HepG2 (cell line): ENCODE results near the gene TPX2. TPM values are rescaled to one million over a fixed set of nuclear protein-coding genes. Genes with fewer than 3 reads are reported as not detected.

Experiments used
- ATAC-seq: fragments of 200-7000 bp; cut with Tn5 transposase; 3 replicates; pipeline ENCODE4 v1.9.1; 2020; ENCODE audit warnings: mild to moderate bottlenecking, moderate library complexity
- BruUV-seq: library from RNA; stranded (reverse); fragments of 400-500 nt; replicated peaks from 2 replicates; lab custom pipeline; 2021; lab: Mats Ljungman, UMichigan
- CTCF ChIA-PET: fragments of 300-600 bp; formaldehyde crosslinking; extraction: SDS; loops from one replicate; lab custom pipeline; 2021; ENCODE audit warnings: low total read pairs, inconsistent platforms, low intra/inter-chr PET ratio; lab: Yijun Ruan, JAX
- POLR2A ChIA-PET: fragments of 350-600 bp; sonication (Branson Sonifier 250); formaldehyde crosslinking; loops from one replicate; lab custom pipeline; 2020; ENCODE audit warnings: antibody characterized with exemption, inconsistent platforms; lab: Yijun Ruan, JAX
- DNase-seq: peaks from one replicate; pipeline ENCODE4 v3.0.0-alpha.2; 2015; ENCODE audit warnings: low spot score
- FAIRE-seq: peaks from 3 replicates; lab custom pipeline; 2011; peaks lifted over from hg19 to GRCh38; lab: Jason Lieb, UNC
- H2AFZ ChIP-seq: one replicate; pipeline ENCODE4 v1.6.1; 2011; ENCODE audit warnings: low read length, inconsistent platforms
- H3K27ac ChIP-seq: fragments of 300-600 bp; 3 replicates; pipeline ENCODE4 v1.8.0; 2011; ENCODE audit warnings: mixed run types, mild to moderate bottlenecking, mixed read lengths, low read length, inconsistent platforms; ENCODE audit not compliant: insufficient read depth; ENCODE audit errors: extremely low read length
- H3K27me3 ChIP-seq, 2 experiments: fragments of 200-600 bp in 1 of 2; 2 replicates in 1 of 2; 3 replicates in 1 of 2; pipeline versions ENCODE4 v1.6.0 to v1.8.0; 2011; ENCODE audit warnings: low read length in 2 of 2, mild to moderate bottlenecking in 2 of 2, moderate library complexity in 2 of 2, inconsistent platforms in 1 of 2; ENCODE audit not compliant: insufficient read depth in 2 of 2, control insufficient read depth in 1 of 2
- H3K36me3 ChIP-seq, 2 experiments: fragments of 200-600 bp in 1 of 2; replicated peaks in 1 of 2; 2 replicates in 1 of 2; 3 replicates in 1 of 2; pipeline versions ENCODE4 v1.5.1 to v1.8.0; 2011; ENCODE audit warnings: low read length in 2 of 2, inconsistent platforms in 1 of 2; ENCODE audit not compliant: insufficient read depth in 2 of 2, control insufficient read depth in 1 of 2
- H3K4me1 ChIP-seq: 2 replicates; pipeline ENCODE4 v1.5.1; 2012; ENCODE audit warnings: low read length, inconsistent platforms; ENCODE audit not compliant: insufficient read depth
- H3K4me2 ChIP-seq: 2 replicates; pipeline ENCODE4 v1.6.0; 2011; ENCODE audit warnings: low read depth, low read length, inconsistent platforms
- H3K4me3 ChIP-seq, 3 experiments: fragments of 200-600 bp in 1 of 3; sonication (generic), shearing (Covaris generic) in 1 of 3; replicated peaks in 1 of 3; 2 replicates each; pipeline ENCODE4 v1.5.1; 2011 to 2016; ENCODE audit warnings: low read length in 3 of 3, inconsistent platforms in 2 of 3, low read depth in 2 of 3, mild to moderate bottlenecking in 2 of 3, control low read depth in 1 of 3, mixed read lengths in 1 of 3; ENCODE audit not compliant: insufficient read depth in 1 of 3
- H3K79me2 ChIP-seq: one replicate; pipeline ENCODE4 v1.6.1; 2011; ENCODE audit warnings: low read length, inconsistent platforms; ENCODE audit not compliant: insufficient read depth
- H3K9ac ChIP-seq: 2 replicates; pipeline ENCODE4 v1.6.0; 2011; ENCODE audit warnings: mild to moderate bottlenecking, low read depth, low read length, inconsistent platforms; ENCODE audit not compliant: insufficient read depth
- H3K9me3 ChIP-seq: 2 replicates; pipeline ENCODE4 v1.5.1; 2012; ENCODE audit warnings: mild to moderate bottlenecking, low read length
- H4K20me1 ChIP-seq: 2 replicates; pipeline ENCODE4 v1.6.0; 2011; ENCODE audit warnings: inconsistent platforms, mild to moderate bottlenecking, low read length, moderate library complexity; ENCODE audit not compliant: insufficient read depth
- CAMTA2 ChIP-seq: sonication (generic); formaldehyde crosslinking; IDR thresholded peaks from 2 replicates; pipeline ENCODE4 v1.4.0; 2020; ENCODE audit warnings: mild to moderate bottlenecking, missing genetic modification reagents, borderline replicate concordance
- HOMEZ ChIP-seq: IDR thresholded peaks from 2 replicates; pipeline ENCODE4 v1.6.1; 2016; ENCODE audit warnings: low read depth
- RFX3 ChIP-seq: IDR thresholded peaks from 2 replicates; pipeline ENCODE4 v1.6.1; 2016; ENCODE audit warnings: missing biosample characterization, missing genetic modification reagents
- SYNCRIP ChIP-seq: fragments of 200-400 bp; formaldehyde crosslinking; IDR thresholded peaks from 2 replicates; pipeline ENCODE4 v1.6.1; 2018; ENCODE audit warnings: mild to moderate bottlenecking, low read depth, low read length; ENCODE audit not compliant: insufficient read depth
- TAF1 ChIP-seq: sonication (generic); formaldehyde crosslinking; IDR thresholded peaks from 2 replicates; pipeline ENCODE4 v1.4.0; 2020; ENCODE audit warnings: missing genetic modification reagents
- TCF7 ChIP-seq: sonication (generic); IDR thresholded peaks from 2 replicates; pipeline ENCODE4 v1.6.1; 2016; ENCODE audit warnings: antibody characterized with exemption, low read depth
- TERF1 ChIP-seq: sonication (generic); formaldehyde crosslinking; IDR thresholded peaks from 2 replicates; pipeline ENCODE4 v1.8.0; 2022; ENCODE audit warnings: mild to moderate bottlenecking, missing genetic modification reagents, moderate library complexity
- THYN1 ChIP-seq: sonication (generic); formaldehyde crosslinking; IDR thresholded peaks from 2 replicates; pipeline ENCODE4 v1.8.1; 2023; ENCODE audit warnings: low read depth, mild to moderate bottlenecking, moderate library complexity, missing genetic modification reagents, borderline replicate concordance
- ZBTB7A ChIP-seq: sonication (generic); formaldehyde crosslinking; IDR thresholded peaks from 2 replicates; pipeline ENCODE4 v1.8.0; 2022; ENCODE audit warnings: mild to moderate bottlenecking, missing genetic modification reagents
- ZMYM4 ChIP-seq: sonication (generic); formaldehyde crosslinking; IDR thresholded peaks from 2 replicates; pipeline ENCODE4 v1.8.1; 2023; ENCODE audit warnings: mild to moderate bottlenecking, missing genetic modification reagents
- ZNF296 ChIP-seq: sonication (generic); formaldehyde crosslinking; conservative IDR thresholded peaks from 2 replicates; pipeline ENCODE4 v1.5.0; 2020; ENCODE audit warnings: mild to moderate bottlenecking, missing genetic modification reagents
- ZNF33A ChIP-seq: sonication (generic); formaldehyde crosslinking; IDR thresholded peaks from 2 replicates; pipeline ENCODE4 v1.5.1; 2020; ENCODE audit warnings: missing genetic modification reagents, mild to moderate bottlenecking, moderate library complexity, borderline replicate concordance
- WGBS: methylation state at CpG from one replicate; pipeline ENCODE4 v1.1.6; 2017; ENCODE audit warnings: low lambda C conversion rate; 5-methylcytosine and 5-hydroxymethylcytosine counted together
- in situ Hi-C: cut with HindIII; loops from 2 replicates; pipeline ENCODE4 v1.10.0; 2017; ENCODE audit warnings: low pct_unique_long_range_greater_than_20kb; ENCODE audit not compliant: extremely low pct_ligation_motif_present
- intact Hi-C: fragments of 100-400 bp; cut with micrococcal nuclease; formaldehyde crosslinking; loops from one replicate; pipeline ENCODE4 v1.10.0; 2022; ENCODE audit not compliant: unreplicated experiment
- polyA plus RNA-seq, 8 experiments: library from polyadenylated mRNA; depleted of rRNA in 3 of 8; stranded (reverse) in 7 of 8; unstranded in 1 of 8; fragments of >200 nt; fragmentation: Illumina TruSeq in 4 of 8; extraction: Trizol in 4 of 8; gene quantifications; 2 replicates each; pipeline versions ENCODE4 v1.2.1 to v1.2.3, GENCODE V29; 2011 to 2016; ENCODE audit warnings: low read depth in 4 of 8, missing spikeins in 1 of 8, mixed read lengths in 1 of 8; ENCODE audit not compliant: insufficient read depth in 1 of 8
- total RNA-seq, 5 experiments: library from RNA; depleted of rRNA; stranded (reverse); fragments of >200 nt; fragmentation: Illumina TruSeq; extraction: Trizol; gene quantifications; 2 replicates each; pipeline ENCODE4 v1.2.3, GENCODE V29; 2016; ENCODE audit warnings: low read depth in 1 of 5
- TF ChIP-seq, protein P1 (sequence below): IDR thresholded peaks from 2 replicates; pipeline ENCODE4 v1.6.1; 2016; ENCODE audit warnings: mild to moderate bottlenecking
- TF ChIP-seq, protein P2 (sequence below): fragments of 450-650 bp; IDR thresholded peaks from 2 replicates; pipeline ENCODE4 v1.6.1; 2016
- TF ChIP-seq, protein P3 (sequence below): sonication (generic); formaldehyde crosslinking; conservative IDR thresholded peaks from 2 replicates; pipeline ENCODE4 v1.8.0; 2022; ENCODE audit warnings: low read depth, missing genetic modification reagents
- TF ChIP-seq, protein P4 (sequence below): sonication (generic); formaldehyde crosslinking; conservative IDR thresholded peaks from 2 replicates; pipeline ENCODE4 v1.4.0; 2020; ENCODE audit warnings: missing genetic modification reagents

TPX2 gene
- total and polyA plus RNA-seq, 2 of the 13 experiments (the other 11 are each of a cell fraction or from before 2014, with no cell fraction given): 34.3 to 124 TPM

- intact Hi-C loops: no loop called here
- DNase-seq (no peak), FAIRE-seq (no peak), ATAC-seq (no peak)
- H3K4me1 ChIP-seq: peaks cover 31% of the 10 kb centered on the region
- no peaks in the 10 kb centered on the region for H3K79me2 ChIP-seq
- H3K4me3 ChIP-seq: no peak overlapping the region
- H2AFZ ChIP-seq: no peak overlapping the region
- no peak overlapping the region for H3K9ac ChIP-seq
- H4K20me1 ChIP-seq: no peaks in the 10 kb centered on the region
- in situ Hi-C loops: no loop called here
- ChIA-PET CTCF (no interaction called here), POLR2A (no interaction called here)
- 19% methylated on average over 9 of the region's 9 CpGs for WGBS
- BruUV-seq: no TSS peak
- no peaks in the 10 kb centered on the region for H3K36me3 ChIP-seq
- H3K4me2 ChIP-seq: no peak overlapping the region
- H3K9me3 ChIP-seq: no peaks in the 10 kb centered on the region
- no peak overlapping the region for H3K27ac ChIP-seq
- peaks cover 11 to 36% of the 10 kb centered on the region in 2 experiments; a peak in 4 of 5 replicates for H3K27me3 ChIP-seq
- TF ChIP-seq ZBTB7A (CRISPR knock-in tag): no peak
- no peak for TF ChIP-seq RFX3 (CRISPR knock-in tag)
- TF ChIP-seq, protein P1, sequence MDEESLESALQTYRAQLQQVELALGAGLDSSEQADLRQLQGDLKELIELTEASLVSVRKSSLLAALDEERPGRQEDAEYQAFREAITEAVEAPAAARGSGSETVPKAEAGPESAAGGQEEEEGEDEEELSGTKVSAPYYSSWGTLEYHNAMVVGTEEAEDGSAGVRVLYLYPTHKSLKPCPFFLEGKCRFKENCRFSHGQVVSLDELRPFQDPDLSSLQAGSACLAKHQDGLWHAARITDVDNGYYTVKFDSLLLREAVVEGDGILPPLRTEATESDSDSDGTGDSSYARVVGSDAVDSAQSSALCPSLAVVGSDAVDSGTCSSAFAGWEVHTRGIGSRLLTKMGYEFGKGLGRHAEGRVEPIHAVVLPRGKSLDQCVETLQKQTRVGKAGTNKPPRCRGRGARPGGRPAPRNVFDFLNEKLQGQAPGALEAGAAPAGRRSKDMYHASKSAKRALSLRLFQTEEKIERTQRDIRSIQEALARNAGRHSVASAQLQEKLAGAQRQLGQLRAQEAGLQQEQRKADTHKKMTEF: no peak
- no peak for TF ChIP-seq TAF1 (CRISPR knock-in tag)
- TF ChIP-seq, protein P2, sequence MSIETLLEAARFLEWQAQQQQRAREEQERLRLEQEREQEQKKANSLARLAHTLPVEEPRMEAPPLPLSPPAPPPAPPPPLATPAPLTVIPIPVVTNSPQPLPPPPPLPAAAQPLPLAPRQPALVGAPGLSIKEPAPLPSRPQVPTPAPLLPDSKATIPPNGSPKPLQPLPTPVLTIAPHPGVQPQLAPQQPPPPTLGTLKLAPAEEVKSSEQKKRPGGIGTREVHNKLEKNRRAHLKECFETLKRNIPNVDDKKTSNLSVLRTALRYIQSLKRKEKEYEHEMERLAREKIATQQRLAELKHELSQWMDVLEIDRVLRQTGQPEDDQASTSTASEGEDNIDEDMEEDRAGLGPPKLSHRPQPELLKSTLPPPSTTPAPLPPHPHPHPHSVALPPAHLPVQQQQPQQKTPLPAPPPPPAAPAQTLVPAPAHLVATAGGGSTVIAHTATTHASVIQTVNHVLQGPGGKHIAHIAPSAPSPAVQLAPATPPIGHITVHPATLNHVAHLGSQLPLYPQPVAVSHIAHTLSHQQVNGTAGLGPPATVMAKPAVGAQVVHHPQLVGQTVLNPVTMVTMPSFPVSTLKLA: no peak
- TF ChIP-seq, protein P3, sequence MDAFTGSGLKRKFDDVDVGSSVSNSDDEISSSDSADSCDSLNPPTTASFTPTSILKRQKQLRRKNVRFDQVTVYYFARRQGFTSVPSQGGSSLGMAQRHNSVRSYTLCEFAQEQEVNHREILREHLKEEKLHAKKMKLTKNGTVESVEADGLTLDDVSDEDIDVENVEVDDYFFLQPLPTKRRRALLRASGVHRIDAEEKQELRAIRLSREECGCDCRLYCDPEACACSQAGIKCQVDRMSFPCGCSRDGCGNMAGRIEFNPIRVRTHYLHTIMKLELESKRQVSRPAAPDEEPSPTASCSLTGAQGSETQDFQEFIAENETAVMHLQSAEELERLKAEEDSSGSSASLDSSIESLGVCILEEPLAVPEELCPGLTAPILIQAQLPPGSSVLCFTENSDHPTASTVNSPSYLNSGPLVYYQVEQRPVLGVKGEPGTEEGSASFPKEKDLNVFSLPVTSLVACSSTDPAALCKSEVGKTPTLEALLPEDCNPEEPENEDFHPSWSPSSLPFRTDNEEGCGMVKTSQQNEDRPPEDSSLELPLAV (CRISPR knock-in tag): no peak
- no peak for TF ChIP-seq ZNF296 (CRISPR knock-in tag)
- TF ChIP-seq THYN1 (CRISPR knock-in tag): no peak
- TF ChIP-seq ZMYM4 (CRISPR knock-in tag): no peak
- no peak for TF ChIP-seq SYNCRIP
- no peak for TF ChIP-seq ZNF33A (CRISPR knock-in tag)
- TF ChIP-seq, protein P4, sequence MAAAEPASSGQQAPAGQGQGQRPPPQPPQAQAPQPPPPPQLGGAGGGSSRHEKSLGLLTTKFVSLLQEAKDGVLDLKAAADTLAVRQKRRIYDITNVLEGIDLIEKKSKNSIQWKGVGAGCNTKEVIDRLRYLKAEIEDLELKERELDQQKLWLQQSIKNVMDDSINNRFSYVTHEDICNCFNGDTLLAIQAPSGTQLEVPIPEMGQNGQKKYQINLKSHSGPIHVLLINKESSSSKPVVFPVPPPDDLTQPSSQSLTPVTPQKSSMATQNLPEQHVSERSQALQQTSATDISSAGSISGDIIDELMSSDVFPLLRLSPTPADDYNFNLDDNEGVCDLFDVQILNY: no peak
- TF ChIP-seq CAMTA2 (CRISPR knock-in tag): no peak
- no peak for TF ChIP-seq TERF1
- TF ChIP-seq TCF7: no peak
- no peak for TF ChIP-seq HOMEZ (CRISPR knock-in tag)
Observed at GRCh38 chr20:31838646-31839292, 99.7 kb downstream of the TPX2 start.
